Right hindlimb (tissue), 1 donor: ENCODE data around the gene MLH3.
"Not testable (repeated sequence)": the region's sequence is repeated elsewhere in the genome, so short reads cannot be mapped to it uniquely, and the experiment has no call there.

ENCODE experiments used
- DNase-seq: peaks from one replicate; pipeline ENCODE4 v3.0.0-alpha.2; 2018

Gene MLH3

DNA sequence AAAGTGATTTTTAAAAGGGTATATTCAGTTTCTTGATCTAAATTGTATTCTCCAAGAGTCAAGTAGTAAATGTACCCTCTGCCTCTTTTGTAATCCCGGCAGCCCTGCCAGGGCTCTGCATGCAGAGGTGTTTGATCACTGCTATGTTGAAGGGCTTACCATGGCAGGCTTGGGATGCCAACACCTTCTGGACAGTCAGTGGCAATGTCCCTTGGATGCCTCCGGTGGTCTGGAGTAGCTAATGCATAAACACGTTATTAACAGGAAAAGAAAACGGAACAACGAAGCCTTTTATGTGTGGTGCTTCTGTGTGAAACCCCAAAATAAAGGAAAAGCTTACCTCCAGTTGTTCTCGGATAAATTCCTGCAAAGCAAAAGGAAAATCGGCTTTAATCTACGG lies 28.6 kb downstream of the MLH3 start:
- DNase-seq = no peak

DNA sequence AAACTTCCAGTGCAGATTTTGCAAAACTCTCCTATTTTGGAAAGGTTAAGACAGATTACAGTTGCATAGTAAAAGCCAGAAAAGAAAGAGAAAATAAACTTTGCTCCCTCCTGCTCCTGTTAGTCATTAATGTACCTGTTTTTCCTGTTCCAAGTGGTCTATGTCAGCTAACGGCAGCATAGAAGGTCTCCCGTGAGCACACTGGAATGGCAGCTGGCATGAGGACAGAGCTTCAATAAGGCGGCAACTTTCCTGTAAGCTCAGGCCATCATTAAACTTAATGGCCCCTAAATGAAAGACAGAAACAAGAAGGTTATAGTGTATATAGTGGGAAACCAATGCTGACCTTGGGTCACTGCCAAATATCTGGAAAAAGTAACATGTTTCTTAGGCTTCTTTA lies 32.6 kb downstream of the MLH3 start:
- no peak for DNase-seq

DNA sequence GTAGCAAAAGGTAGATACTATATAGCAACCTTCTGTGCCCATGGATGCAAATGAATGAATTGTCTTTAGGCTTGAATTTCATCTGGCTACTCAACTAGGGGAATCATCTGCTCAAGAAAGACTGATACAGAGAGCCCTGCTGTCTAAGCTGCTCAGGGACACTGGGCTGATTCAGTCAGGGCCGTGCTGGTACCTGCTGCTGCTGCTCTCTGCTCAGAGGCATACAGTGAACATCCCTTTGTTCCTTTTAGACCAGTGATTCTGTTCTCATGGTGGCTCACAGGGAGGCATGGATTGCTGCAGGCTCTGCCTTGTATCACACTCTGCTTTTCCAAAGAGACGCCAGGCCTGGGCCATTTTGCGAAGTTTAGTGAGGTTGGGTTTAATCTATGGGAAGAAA lies 34.5 kb downstream of the MLH3 start:
- DNase-seq = no peak

DNA sequence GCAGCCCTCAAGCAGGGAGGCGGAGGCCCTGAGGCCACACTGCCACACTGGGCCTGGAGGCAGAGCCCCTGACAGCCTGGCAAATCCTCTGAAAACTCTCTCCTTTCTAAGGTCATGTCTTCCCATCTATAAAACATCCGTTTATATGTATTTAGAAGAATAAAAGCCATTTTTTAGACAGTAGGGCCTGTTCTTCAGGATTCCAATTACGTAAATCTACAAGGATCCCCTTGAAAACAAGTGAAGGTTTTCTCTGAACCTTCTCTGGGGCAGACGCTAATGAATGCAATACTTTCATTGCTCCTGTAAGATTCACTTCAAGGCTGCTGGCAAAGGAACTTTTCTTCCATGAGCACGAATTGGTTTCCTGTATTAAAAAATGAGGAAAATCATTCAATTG lies 35.8 kb downstream of the MLH3 start:
- no peak for DNase-seq

DNA sequence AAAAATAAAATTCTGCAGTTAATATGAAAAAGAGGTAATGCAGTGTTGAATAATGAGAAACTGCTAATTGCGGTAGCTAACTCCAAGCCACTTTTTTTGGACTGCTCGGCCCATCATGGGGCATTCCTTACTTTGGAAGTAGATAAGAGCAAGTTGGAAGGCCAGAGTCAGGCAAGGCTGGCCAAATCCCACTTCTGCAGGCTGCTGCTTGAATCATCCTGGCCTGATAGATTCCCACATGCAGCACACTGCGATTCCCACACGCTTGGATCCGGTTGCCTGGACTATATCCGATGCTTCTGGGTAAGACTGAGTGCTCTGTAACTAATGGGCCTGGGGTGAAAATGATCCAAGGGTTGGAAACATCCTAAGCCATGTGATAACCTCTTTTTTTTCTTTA lies 38.0 kb downstream of the MLH3 start:
- DNase-seq = no peak

DNA sequence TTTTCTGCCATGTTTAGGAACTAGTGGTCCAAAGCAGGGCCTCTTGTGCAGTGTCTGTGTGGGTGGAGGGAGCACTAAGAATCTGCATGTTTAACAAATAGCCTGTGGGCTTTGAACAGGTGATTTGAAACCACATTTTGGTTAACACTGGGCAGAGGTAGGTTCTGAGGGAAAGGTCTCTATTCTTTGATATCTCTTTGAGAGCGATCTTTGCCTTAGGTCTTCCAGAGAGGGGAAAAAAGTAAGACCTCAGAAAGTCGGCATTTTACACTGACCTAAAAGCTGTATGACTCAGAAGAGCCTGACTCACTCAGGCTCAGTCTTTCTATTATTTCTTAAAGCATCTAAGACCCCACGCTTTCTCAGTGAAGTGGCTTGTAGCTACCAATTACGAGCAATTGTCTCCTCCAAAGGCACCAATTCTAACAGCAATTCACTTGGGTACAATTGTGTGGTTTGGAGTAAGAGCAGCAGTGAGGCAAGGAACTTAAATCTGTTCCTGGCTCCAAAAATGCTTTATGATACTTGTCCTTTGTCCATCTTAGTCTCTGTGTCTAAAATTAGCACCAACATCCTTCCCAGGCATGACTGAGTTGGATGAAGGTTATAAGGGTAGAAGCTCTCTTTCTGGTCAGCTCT lies 39.8 kb downstream of the MLH3 start:
- DNase-seq = no peak

DNA sequence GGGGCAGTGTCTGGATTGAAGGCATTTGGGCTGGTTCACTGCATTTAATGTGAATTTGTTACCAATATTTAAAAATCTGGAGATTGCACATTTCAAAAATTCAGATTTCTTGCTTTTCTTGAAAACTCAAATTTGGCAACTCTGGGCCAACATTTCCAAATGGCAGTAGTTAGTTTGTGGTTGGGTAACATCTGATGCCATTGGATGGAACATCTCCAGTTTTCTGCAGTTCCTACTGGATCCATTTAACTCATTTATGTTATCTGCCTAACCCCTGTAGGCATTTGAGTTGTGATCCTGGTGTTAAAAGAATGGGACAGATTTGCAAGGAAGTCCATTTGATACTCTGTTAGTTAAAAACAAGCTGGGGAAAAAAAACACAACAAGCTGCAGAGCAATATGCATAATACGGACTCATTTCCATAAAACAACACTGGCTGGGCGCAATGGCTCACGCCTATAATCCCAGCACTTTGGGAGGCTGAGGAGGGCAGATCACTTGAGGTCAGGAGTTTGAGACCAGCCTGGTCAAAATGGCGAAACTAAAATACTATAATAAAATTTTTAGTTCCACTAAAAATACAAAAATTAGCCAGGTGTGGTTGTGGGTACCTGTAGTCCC lies 40.7 kb downstream of the MLH3 start:
- no peak for DNase-seq

DNA sequence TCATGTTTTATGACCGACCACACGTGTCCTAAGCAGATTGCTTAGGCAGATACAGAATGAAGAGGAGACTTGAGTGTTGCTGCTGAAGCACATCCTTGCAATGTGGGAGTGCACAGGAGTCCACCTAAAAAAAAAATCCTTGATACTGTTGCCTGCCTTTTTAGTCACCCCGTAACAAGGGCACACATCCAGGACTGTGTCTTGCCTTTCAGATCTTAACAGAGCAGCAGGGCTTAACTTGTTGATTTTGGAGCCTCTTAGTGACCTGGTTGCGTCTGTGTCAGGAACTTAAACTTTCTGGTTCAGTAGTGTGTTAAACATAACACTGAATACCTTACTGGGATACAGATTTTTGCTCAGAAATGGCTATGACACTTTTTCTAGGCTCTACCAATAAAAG lies 42.1 kb downstream of the MLH3 start:
- DNase-seq = no peak

DNA sequence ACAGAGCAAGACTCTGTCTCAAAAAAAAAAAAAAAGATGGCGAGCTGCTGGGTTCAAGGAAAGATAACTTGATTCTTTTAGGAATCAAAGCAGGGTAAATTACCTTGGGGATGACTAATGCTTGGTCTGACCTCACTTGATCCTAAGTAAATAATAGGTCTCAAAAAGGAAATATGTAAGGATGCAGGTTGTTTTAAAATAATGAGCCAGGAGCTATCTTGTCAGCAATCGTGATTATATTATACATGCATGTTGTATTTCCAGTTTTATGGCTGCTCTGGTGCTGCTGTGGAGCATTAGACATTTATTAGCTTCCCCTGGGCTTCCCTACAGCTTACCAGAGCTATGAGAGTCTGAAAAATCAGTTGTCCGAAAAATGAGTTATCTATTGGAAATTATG lies 45.9 kb downstream of the MLH3 start:
- DNase-seq = no peak

DNA sequence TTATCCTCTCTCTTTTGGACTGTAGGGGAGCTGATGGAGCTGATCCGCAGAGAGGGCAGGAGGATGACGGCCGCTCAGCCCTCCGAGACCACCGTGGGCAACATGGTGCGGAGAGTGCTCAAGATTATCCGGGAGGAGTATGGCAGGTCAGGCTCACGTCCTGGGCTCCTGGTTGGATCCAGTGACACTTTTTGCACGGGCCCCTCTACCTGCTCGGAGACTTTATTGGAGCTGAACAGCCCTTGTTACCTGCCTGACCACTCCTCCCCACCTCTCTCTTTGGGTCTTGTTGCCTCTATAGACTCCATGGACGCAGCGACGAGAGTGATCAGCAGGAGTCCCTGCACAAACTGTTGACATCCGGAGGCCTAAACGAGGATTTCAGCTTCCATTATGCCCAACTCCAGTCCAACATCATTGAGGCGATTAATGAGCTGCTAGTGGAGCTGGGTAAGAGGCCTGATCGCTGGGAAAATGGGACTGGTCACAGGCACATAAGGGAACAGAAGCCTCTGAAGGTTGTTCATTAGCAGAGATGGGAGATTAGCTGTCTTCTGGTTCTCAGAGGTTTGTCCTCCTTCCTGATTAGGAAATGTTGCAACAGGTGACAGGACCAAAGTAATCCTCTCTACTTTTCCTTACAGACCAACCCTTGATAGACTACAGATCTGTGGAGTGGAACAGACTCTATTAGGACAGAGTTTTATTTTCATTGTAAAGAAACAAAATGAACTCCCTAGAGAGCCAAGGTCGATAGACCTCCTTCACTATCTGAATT lies 47.8 kb downstream of the MLH3 start:
- no peak for DNase-seq

DNA sequence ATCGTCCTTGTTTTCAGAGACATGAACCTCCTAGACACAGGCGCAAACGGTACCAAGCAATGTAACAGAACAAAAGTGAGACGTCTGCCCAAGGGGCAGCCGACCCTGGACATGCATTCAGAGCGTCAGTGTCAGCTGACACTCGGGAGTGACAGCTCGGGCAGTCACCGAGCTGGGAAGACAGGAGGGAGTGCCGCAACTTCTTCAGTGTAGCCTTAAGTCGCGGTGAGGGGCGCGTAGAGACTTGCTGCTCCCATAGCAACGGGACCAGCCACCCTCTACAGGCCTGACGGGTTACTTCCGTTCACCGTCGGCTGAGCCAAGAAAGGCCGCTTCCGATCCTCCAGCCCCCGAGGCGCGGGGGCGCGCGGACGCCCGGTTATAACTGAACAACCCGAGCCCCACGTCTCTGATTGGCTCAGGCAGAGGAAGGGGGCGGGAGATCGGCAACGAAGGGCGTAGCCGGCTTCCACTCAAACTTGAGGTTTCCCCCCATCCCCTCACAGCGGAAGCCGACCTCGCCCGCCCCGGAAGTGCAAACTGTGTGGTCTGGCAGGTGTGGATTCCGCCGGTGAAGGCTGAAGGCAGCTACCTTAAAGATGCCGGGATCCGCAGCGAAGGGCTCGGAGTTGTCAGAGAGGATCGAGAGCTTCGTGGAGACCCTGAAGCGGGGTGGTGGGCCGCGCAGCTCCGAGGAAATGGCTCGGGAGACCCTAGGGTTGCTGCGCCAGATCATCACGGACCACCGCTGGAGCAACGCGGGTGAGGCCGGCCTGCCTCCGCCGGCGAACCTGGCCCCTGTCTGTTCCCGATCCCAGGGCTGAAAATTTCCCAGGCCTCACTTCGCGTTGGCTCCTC lies 48.6 kb downstream of the MLH3 start, which contains the start of gene EIF2B2:
TSS of gene EIF2B2 (plus strand) at position 530 of the 858 bp plus-strand sequence. CDS start at position 600, 70 bp downstream.
- DNase-seq = peak; percentile 99

DNA sequence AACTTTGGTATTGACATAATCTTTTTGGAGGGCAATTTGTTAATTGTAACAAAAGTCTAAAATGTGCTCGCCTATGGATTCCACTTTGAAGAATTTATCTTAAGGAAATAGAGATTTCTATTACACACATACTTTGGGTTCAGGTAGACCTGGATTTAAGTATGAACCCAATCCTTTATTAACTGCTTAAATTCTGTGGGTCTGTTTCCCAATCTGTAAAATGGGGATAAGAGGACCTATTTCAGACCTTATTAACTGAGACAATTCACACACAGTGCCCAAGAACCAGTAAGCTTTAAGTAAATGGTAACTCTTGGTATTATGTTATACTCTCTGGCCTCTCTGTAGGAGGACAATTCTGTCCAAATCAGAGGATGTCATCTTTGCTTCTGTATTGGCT lies 49.4 kb downstream of the MLH3 start:
- DNase-seq = no peak

DNA sequence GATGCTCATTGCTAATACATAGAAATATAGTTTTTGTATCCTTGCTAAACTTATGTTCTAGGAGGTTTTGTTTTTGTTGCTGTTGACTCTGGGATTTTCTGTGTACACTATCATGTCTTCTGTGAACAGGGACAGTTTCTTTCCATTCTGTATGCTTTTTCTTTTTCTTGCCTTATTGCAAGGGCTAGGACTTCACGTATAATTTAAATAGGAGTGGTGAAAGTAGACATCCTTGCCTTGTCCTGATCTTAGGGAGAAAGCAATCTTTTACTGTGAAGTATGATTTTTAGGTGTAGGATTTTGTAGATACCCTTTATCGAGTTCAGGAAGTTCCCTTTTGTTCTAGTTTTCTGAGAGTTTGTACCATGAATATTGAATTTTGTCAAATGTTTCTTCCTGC lies 50.0 kb downstream of the MLH3 start:
- DNase-seq = no peak

DNA sequence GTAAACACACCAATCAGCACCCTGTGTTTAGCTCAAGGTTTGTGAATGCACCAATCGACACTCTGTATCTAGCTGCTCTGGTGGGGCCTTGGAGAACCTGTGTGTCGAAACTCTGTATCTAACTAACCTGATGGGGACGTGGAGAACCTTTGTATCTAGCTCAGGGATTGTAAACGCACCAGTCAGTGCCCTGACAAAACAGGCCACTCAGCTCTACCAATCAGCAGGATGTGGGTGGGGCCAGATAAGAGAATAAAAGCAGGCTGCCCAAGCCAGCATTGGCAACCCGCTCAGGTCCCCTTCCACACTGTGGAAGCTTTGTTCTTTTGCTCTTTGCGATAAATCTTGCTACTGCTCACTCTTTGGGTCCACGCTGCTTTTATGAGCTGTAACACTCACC lies 55.5 kb downstream of the MLH3 start:
- DNase-seq = not testable (repeated sequence)

DNA sequence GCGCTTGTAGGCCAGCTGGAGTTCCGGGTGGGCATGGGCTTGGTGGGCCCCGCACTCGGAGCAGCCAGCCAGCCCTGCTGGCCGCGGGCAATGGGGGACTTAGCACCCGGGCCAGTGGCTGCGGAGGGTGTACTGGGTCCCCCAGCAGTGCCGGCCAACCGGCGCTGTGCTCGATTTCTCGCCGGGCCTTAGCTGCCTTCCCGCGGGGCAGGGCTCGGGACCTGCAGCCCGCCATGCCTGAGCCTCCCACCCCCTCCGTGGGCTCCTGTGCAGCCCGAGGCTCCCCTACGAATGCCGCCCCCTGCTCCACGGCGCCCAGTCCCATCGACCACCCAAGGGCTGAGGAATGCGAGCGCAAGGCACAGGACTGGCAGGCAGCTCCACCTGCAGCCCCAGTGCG lies 57.1 kb downstream of the MLH3 start:
- DNase-seq = not testable (repeated sequence)

DNA sequence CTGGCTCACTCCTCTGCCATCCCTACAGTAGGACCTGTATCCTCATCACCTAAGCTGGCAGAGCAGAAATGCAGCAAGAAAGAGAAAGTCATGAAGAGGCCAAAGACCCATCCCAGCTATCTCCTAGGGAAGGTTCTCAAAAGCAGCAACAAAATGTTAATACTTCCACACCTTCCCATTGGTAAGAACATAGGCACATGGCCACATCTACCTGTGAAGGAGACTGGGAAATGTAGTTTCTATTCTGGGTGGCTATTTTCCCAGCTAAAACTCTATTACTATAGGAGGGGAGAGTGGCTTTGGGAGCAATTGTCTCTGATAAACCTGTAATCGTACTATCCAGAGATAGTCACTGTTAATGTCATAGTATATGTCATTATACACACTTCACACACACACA lies 62.3 kb downstream of the MLH3 start:
- no peak for DNase-seq

DNA sequence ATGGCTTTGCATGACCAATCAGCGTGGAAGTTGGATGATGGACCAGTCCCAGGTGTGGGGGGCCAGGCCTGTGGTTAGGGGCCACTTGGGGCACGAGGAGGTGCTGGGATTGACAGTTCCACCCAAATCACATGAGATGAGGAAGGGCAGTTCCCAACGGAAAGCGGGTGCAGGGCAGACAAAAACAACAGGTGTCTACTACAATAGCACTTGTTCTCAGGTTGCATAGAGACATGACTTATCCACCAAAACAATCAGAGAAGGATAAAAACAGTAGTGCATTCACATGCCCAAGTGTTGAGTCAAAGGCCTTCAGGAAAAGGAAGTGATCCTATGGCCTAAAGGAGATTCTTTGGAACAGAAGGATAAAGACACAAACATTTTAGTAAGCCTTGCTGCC lies 63.1 kb downstream of the MLH3 start:
- no peak for DNase-seq

DNA sequence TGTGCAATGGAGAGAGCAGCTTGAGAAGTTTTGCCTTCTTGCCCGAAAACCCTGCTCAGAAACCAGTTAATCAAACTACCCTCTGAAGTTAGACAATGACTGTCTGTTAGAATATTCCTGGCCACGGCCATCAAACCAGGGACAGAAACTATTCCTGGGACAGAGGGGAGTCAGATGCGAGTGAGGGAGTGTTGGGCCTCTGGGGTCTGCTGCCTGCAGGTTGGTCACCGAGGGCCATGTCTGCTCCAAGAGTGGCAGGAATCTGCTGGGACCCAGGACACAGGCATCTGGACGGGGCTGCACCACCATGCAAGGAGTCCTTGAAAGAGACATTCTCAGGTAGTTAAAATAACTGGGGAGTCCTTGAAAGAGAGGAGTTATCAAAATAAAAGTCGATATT lies 65.5 kb downstream of the MLH3 start:
- no peak for DNase-seq

DNA sequence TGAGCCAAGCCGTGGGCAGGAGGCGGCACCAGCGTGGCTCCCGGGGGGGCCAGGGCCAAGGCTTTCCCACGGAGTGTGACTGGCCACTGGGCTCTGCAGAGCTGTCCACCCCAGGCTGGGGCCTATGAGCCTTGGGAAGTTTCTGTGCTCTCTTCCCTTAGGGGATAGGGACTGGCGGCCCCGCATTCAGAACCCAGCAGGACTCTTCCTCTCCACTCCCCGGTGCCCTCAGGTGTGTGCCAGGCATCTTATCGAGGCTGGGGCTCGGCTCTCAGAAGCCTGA lies 66.3 kb downstream of the MLH3 start:
- no peak for DNase-seq

DNA sequence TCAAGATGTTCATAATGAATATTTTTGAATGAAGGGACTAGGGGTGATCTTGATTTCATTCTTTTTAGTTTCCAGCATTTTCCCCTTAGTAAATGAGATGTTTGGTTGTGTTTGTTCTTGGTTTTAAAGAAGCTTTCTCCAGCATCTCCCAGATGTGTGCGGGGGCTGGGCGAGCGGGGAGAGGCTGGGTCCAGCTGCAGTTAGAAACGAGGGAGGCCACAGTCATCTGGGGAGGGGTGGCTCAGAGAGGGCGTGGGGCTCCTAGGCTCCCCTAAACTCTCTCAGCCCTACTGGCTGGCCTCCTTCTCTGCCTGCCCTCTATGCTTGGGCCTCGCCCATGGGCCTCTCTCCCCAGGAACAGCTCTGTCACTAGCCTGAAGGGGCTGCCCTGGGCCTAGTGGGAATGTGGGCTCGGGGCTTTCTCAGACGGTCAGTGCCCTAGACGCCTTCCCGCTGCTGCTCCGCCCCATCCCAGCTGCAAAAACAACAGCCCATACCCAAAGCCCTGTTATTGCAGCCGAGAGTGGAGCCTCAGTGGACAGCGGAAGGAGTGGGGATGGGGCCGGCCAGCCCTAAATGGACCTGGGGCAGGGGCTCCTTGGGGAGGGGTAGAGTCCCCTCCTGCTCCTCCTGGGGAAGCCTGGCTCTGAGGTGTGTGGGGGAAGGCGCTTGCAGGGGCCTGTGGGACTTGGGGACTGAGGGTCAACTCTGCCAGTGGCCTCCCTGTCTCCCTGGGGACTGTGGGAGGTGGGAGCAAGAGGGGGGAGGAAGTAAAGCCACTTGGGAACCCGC lies 66.8 kb downstream of the MLH3 start:
- peak; percentile 67 for DNase-seq

DNA sequence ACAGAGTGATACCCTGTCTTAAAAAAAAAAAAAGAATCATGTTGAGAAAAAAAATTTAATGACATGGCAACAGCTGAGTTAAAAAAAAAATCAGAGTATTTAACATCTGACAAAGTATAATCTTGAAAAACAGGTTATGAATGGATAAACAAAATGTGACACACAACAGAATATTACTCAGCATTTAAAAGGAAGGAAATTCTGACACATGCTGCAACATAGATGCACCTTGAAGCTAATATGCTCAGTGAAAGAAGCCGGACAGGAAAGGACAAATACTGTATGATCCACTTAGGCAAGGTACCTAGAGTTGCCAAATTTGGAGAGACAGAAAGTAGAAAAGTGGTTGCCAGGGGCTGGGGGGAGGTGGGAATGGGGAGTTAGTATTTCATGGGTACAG lies 67.9 kb downstream of the MLH3 start:
- no peak for DNase-seq

DNA sequence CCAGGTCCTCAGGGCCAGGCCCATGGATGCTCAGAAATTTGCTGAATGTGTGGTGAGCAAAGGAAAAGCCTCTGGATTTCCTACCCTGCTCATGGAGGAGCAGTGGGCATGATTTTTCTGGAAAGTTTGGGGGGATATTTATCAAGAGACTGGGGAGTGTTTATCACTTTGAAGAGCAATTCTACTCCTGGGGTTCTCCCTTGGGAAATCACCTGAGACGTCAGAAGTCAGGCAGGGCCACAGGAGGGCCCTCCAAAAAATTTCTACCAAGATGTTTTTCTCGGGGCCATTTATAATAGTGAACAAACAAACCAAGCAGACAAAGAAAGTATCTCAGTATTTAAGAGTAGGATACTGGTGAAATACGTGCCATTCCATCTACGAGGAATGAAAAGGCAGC lies 68.6 kb downstream of the MLH3 start:
- no peak for DNase-seq

DNA sequence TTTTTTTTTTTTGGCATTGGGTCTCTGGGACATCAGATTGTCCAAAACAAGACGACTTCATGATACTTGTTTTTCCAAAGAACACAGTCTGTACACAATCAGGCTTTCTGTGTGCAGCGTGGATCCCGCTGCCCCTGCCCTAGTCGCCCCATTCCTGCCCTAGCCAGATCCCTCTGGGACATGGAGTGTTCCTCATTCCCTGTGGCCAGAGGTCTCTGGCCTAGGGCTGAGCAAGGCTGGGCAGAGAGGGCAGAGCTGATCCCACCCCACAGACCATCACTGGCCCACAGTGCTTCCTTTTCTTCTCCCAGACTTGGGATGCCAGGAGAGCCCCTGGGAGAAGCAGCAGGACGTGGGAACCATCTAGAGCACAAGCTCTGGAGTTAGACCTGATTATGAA lies 69.4 kb downstream of the MLH3 start:
- no peak for DNase-seq
